Thymus (tissue), 14 donors: ENCODE results near the gene RNU7-1. TPM values are rescaled to one million over a fixed set of nuclear protein-coding genes. Genes with fewer than 3 reads are reported as not detected.
A peak's percentile ranks its signal among the peaks of the same experiment; 100 is the strongest.

Experiments
- DNase-seq, 9 donors: peaks; one replicate each; pipeline ENCODE4 v3.0.0-alpha.2; 2013; ENCODE audit warnings: low spot score in 9 of 9, low read depth in 6 of 9, missing footprints in 1 of 9
- H3K27ac ChIP-seq, 2 donors: one replicate each; pipeline ENCODE4 v1.5.1; 2013; ENCODE audit warnings: control low read depth in 1 of 2, low read depth in 1 of 2, low read length in 1 of 2, mild to moderate bottlenecking in 1 of 2, moderate library complexity in 1 of 2
- H3K27me3 ChIP-seq, 2 donors: one replicate each; pipeline ENCODE4 v1.5.1; 2013; ENCODE audit warnings: low read length in 1 of 2; ENCODE audit not compliant: control insufficient read depth in 2 of 2, insufficient read depth in 1 of 2
- H3K36me3 ChIP-seq, 2 donors: one replicate each; pipeline ENCODE4 v1.5.1; 2013; ENCODE audit warnings: low read length in 1 of 2, mild to moderate bottlenecking in 1 of 2, moderate library complexity in 1 of 2; ENCODE audit not compliant: control insufficient read depth in 2 of 2, insufficient read depth in 2 of 2
- H3K4me1 ChIP-seq, 2 donors: one replicate each; pipeline ENCODE4 v1.5.1; 2013; ENCODE audit warnings: low read length in 2 of 2; ENCODE audit not compliant: control insufficient read depth in 2 of 2, insufficient read depth in 2 of 2
- H3K4me3 ChIP-seq, 2 donors: one replicate each; pipeline ENCODE4 v1.5.1; 2013; ENCODE audit warnings: low read length in 2 of 2, control low read depth in 1 of 2, mild to moderate bottlenecking in 1 of 2
- H3K9me3 ChIP-seq, 2 donors: one replicate each; pipeline ENCODE4 v1.5.1; 2013; ENCODE audit warnings: low read length in 1 of 2, mild to moderate bottlenecking in 1 of 2; ENCODE audit not compliant: control insufficient read depth in 2 of 2, insufficient read depth in 1 of 2
- WGBS: extraction: QIAGEN DNeasy Blood & Tissue Kit; methylation state at CpG from one replicate; pipeline ENCODE4 v1.1.7; 2013; 5-methylcytosine and 5-hydroxymethylcytosine counted together
- long read RNA-seq, 10 donors: transcript quantifications; one replicate each; lab custom pipeline, GENCODE V29; 2026
- polyA plus RNA-seq: library from polyadenylated mRNA; stranded (reverse); fragments of 200-250 nt; gene quantifications from one replicate; pipeline ENCODE4 v1.2.3, GENCODE V29; 2013
- total RNA-seq: library from RNA; stranded (reverse); fragments of 120-200 nt; gene quantifications from one replicate; pipeline ENCODE4 v1.2.4, GENCODE V29; 2013
- donor health status: healthy.

RNU7-1 gene
- total RNA-seq (not detected), polyA plus RNA-seq (not detected)
- long read RNA-seq, donor 1, result 0 reads
- long read RNA-seq, donor 2, result 0 reads
- long read RNA-seq, donor 3, transcript RNU7-1-201 (1 exons, 63 nt), result major isoform, 6 of 6 reads
- long read RNA-seq, donor 3, partial matches to known transcripts, result 0 of 6 reads
- long read RNA-seq, donor 3, other reads (novel, unspliced or antisense), result 0 of 6 reads
- long read RNA-seq, donor 4, partial matches to known transcripts, result 0 of 1 reads
- long read RNA-seq, donor 4, other reads (novel, unspliced or antisense), result 0 of 1 reads
- long read RNA-seq, donor 5, partial matches to known transcripts, result 0 of 4 reads
- long read RNA-seq, donor 5, other reads (novel, unspliced or antisense), result 0 of 4 reads
- long read RNA-seq, donor 6, partial matches to known transcripts, result 0 of 4 reads
- long read RNA-seq, donor 6, other reads (novel, unspliced or antisense), result 0 of 4 reads
- long read RNA-seq, donor 7, partial matches to known transcripts, result 0 of 2 reads
- long read RNA-seq, donor 7, other reads (novel, unspliced or antisense), result 0 of 2 reads
- long read RNA-seq, donor 8, result 0 reads
- long read RNA-seq, donor 9, result 0 reads
- long read RNA-seq, donor 10, partial matches to known transcripts, result 0 of 3 reads
- long read RNA-seq, donor 10, other reads (novel, unspliced or antisense), result 0 of 3 reads

DNA sequence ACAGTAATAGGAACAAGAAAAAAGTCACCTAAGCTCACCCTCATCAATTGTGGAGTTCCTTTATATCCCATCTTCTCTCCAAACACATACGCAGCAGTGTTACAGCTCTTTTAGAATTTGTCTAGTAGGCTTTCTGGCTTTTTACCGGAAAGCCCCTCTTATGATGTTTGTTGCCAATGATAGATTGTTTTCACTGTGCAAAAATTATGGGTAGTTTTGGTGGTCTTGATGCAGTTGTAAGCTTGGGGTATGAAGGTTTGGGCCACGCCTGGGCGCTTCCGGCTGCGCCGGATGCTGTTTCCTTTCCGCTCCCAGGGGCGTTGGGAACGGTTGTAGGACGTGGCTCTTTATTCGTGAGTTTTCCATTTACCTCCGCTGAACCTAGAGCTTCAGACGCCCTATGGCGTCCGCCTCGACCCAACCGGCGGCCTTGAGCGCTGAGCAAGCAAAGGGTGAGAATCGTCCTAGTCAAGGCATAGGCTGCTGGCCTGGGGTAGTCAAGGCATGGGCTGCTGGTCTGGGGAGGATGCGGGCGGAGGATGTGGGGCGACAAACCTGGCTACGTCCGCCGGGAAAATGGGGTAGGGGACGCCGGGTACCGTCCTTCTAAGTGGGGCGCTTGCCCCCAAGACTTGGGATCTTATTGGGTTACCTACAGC is at the start of gene RNU7-1, which contains the start of gene C12orf57:
Gene RNU7-1, plus strand, starts transcription at position 95 of the 659 bp plus-strand sequence.
Gene C12orf57, plus strand, starts transcription at position 301 of the 659 bp plus-strand sequence. Its CDS starts 100 bp downstream, at position 401.
- H3K27ac ChIP-seq, result peak within 1 kb of the TSS; percentile 99 to 100
- WGBS, result under 1% methylated on average over 31 of the region's 31 CpGs
- peak; percentile 74 to 96 (median 90) for DNase-seq
- H3K36me3 ChIP-seq, result peaks cover 8 to 15% of the 10 kb centered on the region in 2 donors
- peak within 1 kb of the TSS; percentile 60 to 86 for H3K4me3 ChIP-seq
- H3K4me1 ChIP-seq, result peaks cover 28 to 46% of the 10 kb centered on the region in 2 donors
- peaks cover 0 to 4% of the 10 kb centered on the region in 2 donors for H3K9me3 ChIP-seq
- H3K27me3 ChIP-seq, result no peaks in the 10 kb centered on the region

DNA sequence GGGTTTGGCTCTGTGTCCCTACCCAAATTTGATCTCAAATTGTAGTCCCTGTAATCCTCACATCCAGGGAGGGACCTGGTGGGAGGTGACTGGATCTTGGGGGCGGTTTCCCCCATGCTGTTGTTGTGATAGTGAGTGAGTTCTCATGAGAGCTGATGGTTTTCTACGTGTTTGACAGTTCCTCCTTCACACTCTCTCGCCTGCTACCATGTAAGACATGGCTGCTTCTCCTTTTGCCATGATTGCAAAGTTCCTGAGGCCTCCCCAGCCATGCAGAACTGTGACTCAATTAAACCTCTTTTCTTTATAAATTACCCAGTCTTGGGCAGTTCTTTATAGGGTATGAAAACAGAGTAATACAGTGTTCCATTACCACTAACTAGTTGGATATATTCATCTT is 49.3 kb upstream of the RNU7-1 start:
- Histone ChIP-seq H3K27ac (no peak overlapping the region), H3K36me3 (no peaks in the 10 kb centered on the region), H3K9me3 (no peaks in the 10 kb centered on the region), H3K4me3 (no peak overlapping the region), H3K27me3 (no peaks in the 10 kb centered on the region), H3K4me1 (peaks cover 8 to 19% of the 10 kb centered on the region in 2 donors)
- no peak for DNase-seq
- 96% methylated on average over 3 of the region's 3 CpGs for WGBS

GRCh38 chr12:6896846-6897435 is 46.7 kb upstream of the RNU7-1 start:
- DNase-seq, result no peak
- 97% methylated on average over 6 of the region's 6 CpGs for WGBS
- H3K9me3 ChIP-seq, result no peaks in the 10 kb centered on the region
- no peak overlapping the region for H3K27ac ChIP-seq
- H3K36me3 ChIP-seq, result no peaks in the 10 kb centered on the region
- no peak overlapping the region for H3K4me3 ChIP-seq
- peaks cover 0 to 7% of the 10 kb centered on the region in 2 donors for H3K4me1 ChIP-seq
- no peaks in the 10 kb centered on the region for H3K27me3 ChIP-seq

GRCh38 chr12:6899427-6899826 is 44.2 kb upstream of the RNU7-1 start:
- Histone ChIP-seq H3K9me3 (no peaks in the 10 kb centered on the region), H3K27me3 (no peaks in the 10 kb centered on the region), H3K4me1 (peaks cover 4 to 7% of the 10 kb centered on the region in 2 donors), H3K4me3 (no peak overlapping the region), H3K36me3 (no peaks in the 10 kb centered on the region), H3K27ac (no peak overlapping the region)
- WGBS, result 72% methylated on average over 5 of the region's 5 CpGs
- no peak for DNase-seq

DNA sequence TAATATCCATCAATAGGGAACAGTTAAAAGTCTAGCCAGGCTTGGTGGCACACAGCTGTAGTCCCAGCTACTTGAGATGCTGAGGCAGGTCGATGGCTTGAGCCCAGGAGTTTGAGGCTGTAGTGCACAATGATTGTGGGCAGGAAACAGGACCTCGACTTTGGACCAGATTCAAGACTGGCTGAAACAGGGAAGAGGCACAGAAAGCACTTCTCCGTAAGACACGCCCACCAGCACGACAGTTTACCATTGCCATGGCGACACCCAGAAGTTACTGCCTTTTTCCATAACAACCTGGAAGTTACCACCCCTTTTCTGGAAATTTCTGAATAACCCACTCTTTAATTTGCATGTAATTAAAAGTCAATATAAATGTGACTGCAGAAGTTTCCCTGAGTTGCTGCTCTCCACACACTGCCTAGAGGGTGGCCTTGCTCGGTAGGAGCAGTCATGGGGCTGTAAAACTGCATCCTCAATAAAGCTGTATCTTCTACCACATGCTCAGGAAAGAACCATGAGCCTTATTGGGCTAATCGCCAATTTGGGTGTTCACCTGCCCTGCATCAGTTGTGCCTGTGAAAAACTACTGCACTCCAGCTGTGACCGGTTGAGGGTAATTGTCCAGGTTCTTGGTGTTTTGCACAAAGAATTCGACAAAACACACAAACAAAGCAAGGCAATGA is 43.6 kb upstream of the RNU7-1 start:
- H3K27ac ChIP-seq, result no peak overlapping the region
- H3K9me3 ChIP-seq, result no peaks in the 10 kb centered on the region
- no peak overlapping the region for H3K4me3 ChIP-seq
- 46% methylated on average over 10 of the region's 10 CpGs for WGBS
- DNase-seq, result no peak
- no peaks in the 10 kb centered on the region for H3K27me3 ChIP-seq
- H3K36me3 ChIP-seq, result no peaks in the 10 kb centered on the region
- H3K4me1 ChIP-seq, result peaks cover 8 to 11% of the 10 kb centered on the region in 2 donors

DNA sequence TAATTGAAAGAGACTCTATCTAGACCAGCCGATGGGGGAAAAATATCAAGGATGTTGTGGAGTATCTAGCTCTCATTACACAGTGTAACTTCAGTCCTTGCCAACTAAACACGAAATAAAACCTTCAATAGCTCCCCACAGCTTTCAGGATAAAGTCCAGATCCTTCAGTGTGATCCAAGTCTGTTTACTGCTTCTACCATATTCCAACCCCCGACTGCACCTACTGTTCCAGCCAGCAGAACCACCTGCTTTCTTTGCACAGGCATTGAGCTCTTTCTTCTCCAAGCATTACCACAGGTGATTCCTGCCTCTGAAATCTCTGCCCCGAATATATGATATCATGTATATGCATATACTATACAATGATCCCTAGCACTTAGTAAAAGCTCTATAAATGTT is 41.2 kb upstream of the RNU7-1 start:
- no peaks in the 10 kb centered on the region for H3K36me3 ChIP-seq

GRCh38 chr12:6903722-6904121 is 39.9 kb upstream of the RNU7-1 start:
- WGBS, result 71% methylated on average over 1 of the region's 1 CpG
- Histone ChIP-seq H3K4me3 (no peak overlapping the region), H3K4me1 (peaks cover 10 to 16% of the 10 kb centered on the region in 2 donors), H3K9me3 (no peaks in the 10 kb centered on the region), H3K27me3 (no peaks in the 10 kb centered on the region), H3K27ac (no peak overlapping the region), H3K36me3 (no peaks in the 10 kb centered on the region)
- DNase-seq, result no peak

More for the DNA sequence above, 41.2 kb upstream of the RNU7-1 start:
- peaks cover 10 to 16% of the 10 kb centered on the region in 2 donors for H3K4me1 ChIP-seq
- DNase-seq, result no peak
- H3K27ac ChIP-seq, result no peak overlapping the region
- WGBS, result 95% methylated on average over 4 of the region's 4 CpGs
- no peak overlapping the region for H3K4me3 ChIP-seq
- no peaks in the 10 kb centered on the region for H3K27me3 ChIP-seq
- H3K9me3 ChIP-seq, result no peaks in the 10 kb centered on the region
